Gastrocnemius medialis (tissue), 4 donors: ENCODE data around the gene SUSD4. TPM values are rescaled to one million over a fixed set of nuclear protein-coding genes. Genes with fewer than 3 reads are reported as not detected.

ENCODE experiments used
- ATAC-seq, 2 donors: fragments of 150-250 bp; one replicate each; pipeline ENCODE4 v1.9.1; 2016
- DNase-seq, 2 donors: peaks; one replicate each; pipeline ENCODE4 v3.0.0-alpha.2; 2019
- H3K27ac ChIP-seq, 4 donors: fragments of 200-600 bp; sonication (generic); 1 replicate in 1 of 4; 2 replicates in 3 of 4; pipeline ENCODE4 v1.5.1; 2016 to 2018; ENCODE audit warnings: mild to moderate bottlenecking in 2 of 4, moderate library complexity in 1 of 4
- H3K27me3 ChIP-seq, 3 donors: fragments of 200-600 bp; sonication (generic) in 2 of 3; 1 replicate in 1 of 3; 2 replicates in 2 of 3; pipeline versions ENCODE4 v1.5.1 to v1.6.0; 2016 to 2019; ENCODE audit warnings: mild to moderate bottlenecking in 1 of 3, moderate library complexity in 1 of 3
- H3K36me3 ChIP-seq, 2 donors: fragments of 200-600 bp; sonication (generic) in 1 of 2; one replicate each; pipeline ENCODE4 v1.5.1; 2017 to 2018
- H3K4me1 ChIP-seq, 2 donors: fragments of 200-600 bp; sonication (generic) in 1 of 2; one replicate each; pipeline ENCODE4 v1.5.1; 2016 to 2017; ENCODE audit warnings: mild to moderate bottlenecking in 2 of 2
- H3K4me3 ChIP-seq, 4 donors: fragments of 200-600 bp; sonication (generic) in 3 of 4; 1 replicate in 1 of 4; 2 replicates in 3 of 4; pipeline ENCODE4 v1.5.1; 2016 to 2019; ENCODE audit warnings: mild to moderate bottlenecking in 2 of 4
- H3K9me3 ChIP-seq, 3 donors: fragments of 200-600 bp; sonication (generic) in 2 of 3; 1 replicate in 1 of 3; 2 replicates in 2 of 3; pipeline ENCODE4 v1.5.1; 2016 to 2019
- POLR2A ChIP-seq, 2 donors: fragments of 450-650 bp; IDR thresholded peaks; one replicate each; pipeline ENCODE4 v1.6.1; 2017; ENCODE audit warnings: antibody characterized with exemption in 2 of 2, mild to moderate bottlenecking in 2 of 2, moderate library complexity in 2 of 2
- in situ Hi-C, 4 donors: fragments of 200-750 bp; cut with MboI; loops; one replicate each; pipeline versions ENCODE4 v1.15.0 to v1.8.0; 2017; ENCODE audit warnings: low sequenced_read_pairs in 4 of 4
- intact Hi-C: fragments of 100-400 bp; cut with DNase I; formaldehyde crosslinking; loops from one replicate; pipeline ENCODE4 v1.15.1; 2023; ENCODE audit warnings: low total_unique reads
- total RNA-seq, 4 donors: library from RNA; depleted of rRNA; stranded (reverse); fragments of >200 nt; gene quantifications; one replicate each; pipeline versions ENCODE4 v1.1.0 to v1.2.3, GENCODE V29; 2016
- TF ChIP-seq, protein P1 (sequence below), 5 experiments: fragments of 450-650 bp in 3 of 5; fragments of 200-600 bp in 2 of 5; sonication (generic) in 2 of 5; IDR thresholded peaks in 4 of 5; conservative IDR thresholded peaks in 1 of 5; 1 replicate in 4 of 5; 2 replicates in 1 of 5; pipeline ENCODE4 v1.5.1; 2016 to 2019; ENCODE audit warnings: antibody characterized with exemption in 5 of 5, mild to moderate bottlenecking in 3 of 5, moderate library complexity in 3 of 5

SUSD4 gene
- total RNA-seq, 4 donors from 2014 or later: 1.2 to 4.0 (median 3.3) TPM; not detected in 1

GRCh38 chr1:223266632-223267172 is 97.3 kb downstream of the SUSD4 start:
- Histone ChIP-seq H3K36me3 (no peaks in the 10 kb centered on the region), H3K9me3 (no peaks in the 10 kb centered on the region), H3K27ac (no peak overlapping the region), H3K4me3 (no peak overlapping the region), H3K27me3 (no peaks in the 10 kb centered on the region), H3K4me1 (no peaks in the 10 kb centered on the region)
- TF ChIP-seq POLR2A (IDR thresholded peaks at IDR 0.05): no peak
- TF ChIP-seq, protein P1, sequence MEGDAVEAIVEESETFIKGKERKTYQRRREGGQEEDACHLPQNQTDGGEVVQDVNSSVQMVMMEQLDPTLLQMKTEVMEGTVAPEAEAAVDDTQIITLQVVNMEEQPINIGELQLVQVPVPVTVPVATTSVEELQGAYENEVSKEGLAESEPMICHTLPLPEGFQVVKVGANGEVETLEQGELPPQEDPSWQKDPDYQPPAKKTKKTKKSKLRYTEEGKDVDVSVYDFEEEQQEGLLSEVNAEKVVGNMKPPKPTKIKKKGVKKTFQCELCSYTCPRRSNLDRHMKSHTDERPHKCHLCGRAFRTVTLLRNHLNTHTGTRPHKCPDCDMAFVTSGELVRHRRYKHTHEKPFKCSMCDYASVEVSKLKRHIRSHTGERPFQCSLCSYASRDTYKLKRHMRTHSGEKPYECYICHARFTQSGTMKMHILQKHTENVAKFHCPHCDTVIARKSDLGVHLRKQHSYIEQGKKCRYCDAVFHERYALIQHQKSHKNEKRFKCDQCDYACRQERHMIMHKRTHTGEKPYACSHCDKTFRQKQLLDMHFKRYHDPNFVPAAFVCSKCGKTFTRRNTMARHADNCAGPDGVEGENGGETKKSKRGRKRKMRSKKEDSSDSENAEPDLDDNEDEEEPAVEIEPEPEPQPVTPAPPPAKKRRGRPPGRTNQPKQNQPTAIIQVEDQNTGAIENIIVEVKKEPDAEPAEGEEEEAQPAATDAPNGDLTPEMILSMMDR (IDR thresholded peaks at IDR 0.05 in 4 of 5, conservative IDR thresholded peaks at IDR 0.05 in 1 of 5): no peak
- in situ Hi-C loops (no loop called here), intact Hi-C loops (no loop called here)
- no peak for DNase-seq
- no peak for ATAC-seq

DNA sequence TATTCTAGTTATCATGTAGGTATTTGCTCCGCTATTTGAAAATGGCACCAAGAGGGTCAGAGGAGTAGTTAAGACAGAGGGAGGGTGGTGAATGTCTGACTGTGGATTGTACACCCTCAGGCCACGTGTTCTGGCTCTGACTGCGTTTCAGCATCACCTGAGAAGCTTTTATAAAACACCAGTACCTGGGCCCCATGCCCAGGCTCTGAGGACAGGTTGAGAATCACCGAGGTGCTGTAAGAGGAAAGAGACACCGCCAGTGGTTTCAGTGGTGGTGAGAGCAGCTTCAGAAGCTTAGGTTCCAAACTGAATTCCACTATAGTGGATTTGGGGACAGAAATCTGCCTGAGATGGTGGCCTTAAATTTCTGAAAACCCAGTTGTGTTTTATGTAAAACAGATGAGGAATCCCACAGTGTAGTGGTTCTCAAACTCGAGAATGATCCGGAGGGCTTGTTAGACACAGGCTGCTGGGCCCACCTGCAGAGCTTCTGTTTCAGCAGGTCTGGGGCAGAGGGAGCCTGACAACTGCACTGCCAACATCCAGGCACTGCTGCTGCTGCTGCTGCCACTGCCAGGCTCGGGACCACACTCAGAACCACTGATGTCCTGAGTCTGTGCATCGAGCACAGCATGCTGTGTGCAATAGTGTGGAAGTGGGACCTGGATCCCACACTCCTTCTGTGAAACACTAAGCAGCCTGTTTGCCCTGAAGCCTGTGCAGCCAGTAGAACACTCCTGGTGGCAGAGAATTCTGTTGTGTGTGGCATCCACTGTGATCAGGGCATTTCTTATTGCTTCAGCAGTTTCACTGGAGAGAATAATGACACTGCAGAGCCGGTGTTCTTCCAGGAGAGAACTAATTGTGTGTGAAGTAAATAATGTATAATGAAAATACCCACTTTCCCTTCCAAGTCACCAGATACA is 98.7 kb downstream of the SUSD4 start:
- intact Hi-C loops: no loop called here
- no peak overlapping the region for H3K4me3 ChIP-seq
- TF ChIP-seq, protein P1 (IDR thresholded peaks at IDR 0.05 in 4 of 5, conservative IDR thresholded peaks at IDR 0.05 in 1 of 5): no peak
- TF ChIP-seq POLR2A (IDR thresholded peaks at IDR 0.05): no peak
- DNase-seq: no peak
- no peaks in the 10 kb centered on the region for H3K27me3 ChIP-seq
- no peak overlapping the region for H3K27ac ChIP-seq
- H3K4me1 ChIP-seq: no peaks in the 10 kb centered on the region
- H3K9me3 ChIP-seq: no peaks in the 10 kb centered on the region
- no peak for ATAC-seq
- no peaks in the 10 kb centered on the region for H3K36me3 ChIP-seq
- in situ Hi-C loops: no loop called here

- intact Hi-C loops: no loop called here
- TF ChIP-seq POLR2A (IDR thresholded peaks at IDR 0.05): no peak
- TF ChIP-seq, protein P1 (IDR thresholded peaks at IDR 0.05 in 4 of 5, conservative IDR thresholded peaks at IDR 0.05 in 1 of 5): no peak
- Histone ChIP-seq H3K27ac (no peak overlapping the region), H3K36me3 (no peaks in the 10 kb centered on the region), H3K4me1 (no peaks in the 10 kb centered on the region), H3K27me3 (no peaks in the 10 kb centered on the region), H3K9me3 (no peaks in the 10 kb centered on the region), H3K4me3 (no peak overlapping the region)
- no peak for DNase-seq
- ATAC-seq: no peak
- in situ Hi-C loops: no loop called here
These were observed 99.4 kb downstream of the SUSD4 start for GRCh38 chr1:223264529-223264928.

DNA sequence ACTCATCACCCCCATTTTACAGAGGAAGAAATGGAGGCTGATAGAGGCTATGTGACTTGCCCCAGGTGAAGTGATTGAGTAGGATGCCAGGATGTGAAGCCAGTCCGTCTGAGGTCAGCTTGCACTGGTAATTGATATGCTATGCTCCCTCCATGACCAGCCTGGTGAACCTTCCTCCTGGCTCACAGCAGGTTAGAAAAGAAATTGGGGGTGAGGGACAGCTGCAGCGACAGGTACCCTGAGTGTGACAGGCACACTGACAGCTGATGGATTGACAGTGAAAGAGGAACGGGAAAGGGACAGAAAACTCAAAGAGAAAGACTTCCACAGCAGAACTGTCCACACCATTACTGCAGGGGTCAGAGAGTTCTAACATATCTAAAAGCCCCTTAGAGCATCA is 102.1 kb downstream of the SUSD4 start:
- no peak for ATAC-seq
- H3K4me1 ChIP-seq: no peaks in the 10 kb centered on the region
- no peak for TF ChIP-seq POLR2A (IDR thresholded peaks at IDR 0.05)
- TF ChIP-seq, protein P1 (IDR thresholded peaks at IDR 0.05 in 4 of 5, conservative IDR thresholded peaks at IDR 0.05 in 1 of 5): no peak
- intact Hi-C loops (no loop called here), in situ Hi-C loops (no loop called here)
- no peak overlapping the region for H3K4me3 ChIP-seq
- H3K36me3 ChIP-seq: no peaks in the 10 kb centered on the region
- no peaks in the 10 kb centered on the region for H3K9me3 ChIP-seq
- H3K27ac ChIP-seq: no peak overlapping the region
- no peak for DNase-seq
- no peaks in the 10 kb centered on the region for H3K27me3 ChIP-seq
